HUDEP-2 (cell line): ENCODE results near the gene XIRP2.

Experiments
- DNase-seq, 76 experiments: peaks; one replicate each; lab custom pipeline; 2025; ENCODE audit not compliant: unreplicated experiment in 76 of 76; lab: John Stamatoyannopoulos, UW

The XIRP2 gene

DNA sequence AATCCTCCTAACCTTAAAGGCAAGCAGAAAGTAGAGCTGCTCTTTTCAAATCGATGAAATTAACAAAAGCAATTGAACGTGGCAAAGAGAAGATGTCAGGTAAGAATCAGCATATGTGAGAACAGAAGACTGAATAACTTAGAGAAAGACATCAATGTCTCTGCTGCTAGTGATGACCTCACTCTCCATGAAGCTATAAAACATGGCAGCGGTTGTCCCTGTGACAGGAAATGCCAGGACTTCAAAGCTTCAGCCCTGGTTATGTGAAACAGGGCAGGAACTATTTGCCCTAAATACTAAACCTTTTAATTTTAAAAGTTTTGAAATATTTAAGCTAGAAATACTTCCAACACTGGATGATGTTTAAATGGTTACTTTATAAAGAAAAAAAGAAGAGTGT is 383.7 kb downstream of the XIRP2 start:
- no peak for DNase-seq

DNA sequence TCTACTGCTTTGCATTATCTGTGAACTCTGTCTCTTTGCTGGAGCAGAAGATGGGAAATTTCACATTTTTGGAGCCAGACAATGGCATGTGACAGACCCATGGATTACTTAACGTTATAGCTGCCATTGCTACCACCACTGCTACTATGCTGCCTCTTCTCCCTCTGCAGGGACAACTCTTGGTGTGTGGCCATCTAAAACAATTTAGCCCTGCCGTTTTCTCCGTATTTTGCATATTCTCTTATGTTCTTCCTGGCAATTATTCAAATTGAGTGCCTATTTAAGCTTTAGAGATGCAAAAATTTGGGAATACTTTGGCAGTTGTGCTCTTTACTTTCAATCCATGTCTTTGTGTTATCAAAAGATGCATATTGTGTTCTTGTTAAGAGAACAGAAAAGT is 386.8 kb downstream of the XIRP2 start:
- DNase-seq = no peak

DNA sequence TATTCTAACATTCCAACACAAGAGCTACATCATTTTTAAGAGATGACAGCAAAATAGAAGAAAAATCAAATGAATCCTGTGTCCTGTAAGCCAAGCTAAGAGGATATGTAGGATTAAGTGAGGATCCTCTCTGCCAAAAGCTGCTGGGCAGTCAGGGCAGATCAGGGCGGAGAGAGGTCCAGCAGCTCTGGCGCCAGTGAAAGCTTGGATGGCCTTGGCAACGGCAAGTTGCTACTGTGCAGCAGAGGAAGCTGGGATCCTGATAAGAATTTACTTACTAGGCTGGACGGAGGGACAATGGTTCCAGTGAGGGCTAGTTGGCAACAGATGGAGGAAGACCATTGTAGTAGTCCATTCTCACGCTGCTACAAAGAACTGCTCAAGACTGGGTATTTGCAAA is 391.5 kb downstream of the XIRP2 start:
- DNase-seq = no peak

DNA sequence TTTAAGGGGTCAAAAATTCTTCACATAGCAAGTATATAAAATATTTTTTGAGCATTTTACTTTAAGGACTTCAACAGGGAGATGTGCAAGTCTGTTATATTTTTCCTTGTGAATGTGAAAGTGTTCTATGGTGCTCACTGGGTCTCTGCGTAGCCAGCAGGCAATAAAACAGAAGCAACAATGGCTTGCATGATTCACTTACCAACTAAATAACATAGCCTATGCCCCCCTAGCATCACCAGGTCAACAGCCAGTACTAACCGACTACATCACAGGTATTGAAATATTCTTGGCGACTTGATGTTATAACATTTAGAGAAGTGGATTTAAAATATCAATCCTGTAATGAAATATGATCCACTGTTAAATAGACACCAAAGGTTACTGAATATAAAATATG is 398.9 kb downstream of the XIRP2 start:
- no peak for DNase-seq

DNA sequence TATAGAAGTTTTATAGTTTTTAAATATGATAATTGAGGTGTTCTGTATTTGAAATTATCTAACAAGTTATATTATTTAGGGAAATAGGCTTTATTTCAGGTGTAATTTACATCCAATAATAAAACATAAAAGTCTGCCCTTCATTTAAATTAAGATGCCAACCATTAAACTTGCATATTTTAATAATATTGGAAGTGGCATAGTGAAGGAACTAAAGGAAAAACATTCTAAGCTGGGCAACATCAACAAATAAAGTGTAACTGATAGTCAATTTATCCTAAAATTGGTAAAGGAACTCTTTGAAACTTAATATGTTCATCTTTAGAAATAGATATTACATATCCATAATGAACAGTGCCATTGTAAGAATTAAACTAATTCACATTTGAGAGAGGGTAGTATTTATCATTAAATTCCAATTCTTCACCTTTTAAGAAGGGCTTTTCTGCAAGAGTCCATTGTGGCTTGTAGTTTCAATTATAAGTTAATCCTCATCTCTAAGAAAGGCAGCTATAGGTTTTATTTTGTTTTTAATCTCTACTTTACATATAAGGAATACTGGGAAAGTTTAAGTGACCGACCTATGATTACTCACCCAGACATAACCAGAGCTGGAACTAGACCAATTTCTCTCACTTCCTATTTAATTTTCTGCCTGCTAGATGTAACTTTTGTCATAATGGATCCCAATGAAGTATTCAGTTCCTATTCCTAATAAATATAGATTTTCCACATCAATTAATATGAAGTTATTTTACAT is 401.6 kb downstream of the XIRP2 start:
- DNase-seq = no peak

DNA sequence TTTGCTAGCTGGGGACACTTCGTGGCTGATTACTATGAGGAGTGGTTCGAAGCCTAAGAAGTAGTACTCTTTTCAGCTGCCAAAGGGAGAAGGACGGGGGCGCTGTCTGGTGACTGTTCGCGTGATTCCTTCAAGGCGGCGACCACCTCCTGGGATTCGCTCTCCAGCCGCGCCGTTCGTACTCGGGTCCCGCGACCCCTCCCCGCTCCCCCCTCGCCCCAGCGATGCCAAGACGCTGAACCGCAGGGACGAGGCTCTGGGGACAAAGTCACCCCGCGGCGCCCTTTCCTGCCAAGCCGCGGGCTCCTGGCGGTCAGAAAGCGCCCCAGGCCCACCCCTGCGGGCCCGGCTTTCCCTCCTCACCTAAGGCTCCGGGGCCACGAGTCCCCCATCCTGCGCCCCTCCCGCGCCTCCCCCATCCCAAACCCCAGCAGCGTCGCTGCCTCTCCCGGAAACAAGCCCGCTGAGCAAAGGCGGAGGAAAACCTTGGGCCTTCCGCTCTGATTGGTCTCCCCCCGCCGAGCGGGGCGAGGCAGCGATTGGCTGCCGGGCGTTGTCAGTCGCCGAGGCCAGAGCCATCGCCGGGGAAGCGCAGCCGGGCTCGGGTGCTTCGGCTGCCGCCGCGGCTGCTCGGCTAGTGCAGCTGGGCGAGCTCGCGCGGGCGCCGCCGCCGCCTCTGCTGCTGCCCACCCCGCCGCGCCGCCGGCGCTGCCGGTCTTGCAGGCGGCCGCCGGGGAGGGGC is 404.3 kb downstream of the XIRP2 start, which contains the start of gene B3GALT1:
B3GALT1 (plus strand) TSS at position 572 of the 742 bp plus-strand sequence.
- peak in 52 of 76 experiments; percentile 2 to 71 (median 36) for DNase-seq

DNA sequence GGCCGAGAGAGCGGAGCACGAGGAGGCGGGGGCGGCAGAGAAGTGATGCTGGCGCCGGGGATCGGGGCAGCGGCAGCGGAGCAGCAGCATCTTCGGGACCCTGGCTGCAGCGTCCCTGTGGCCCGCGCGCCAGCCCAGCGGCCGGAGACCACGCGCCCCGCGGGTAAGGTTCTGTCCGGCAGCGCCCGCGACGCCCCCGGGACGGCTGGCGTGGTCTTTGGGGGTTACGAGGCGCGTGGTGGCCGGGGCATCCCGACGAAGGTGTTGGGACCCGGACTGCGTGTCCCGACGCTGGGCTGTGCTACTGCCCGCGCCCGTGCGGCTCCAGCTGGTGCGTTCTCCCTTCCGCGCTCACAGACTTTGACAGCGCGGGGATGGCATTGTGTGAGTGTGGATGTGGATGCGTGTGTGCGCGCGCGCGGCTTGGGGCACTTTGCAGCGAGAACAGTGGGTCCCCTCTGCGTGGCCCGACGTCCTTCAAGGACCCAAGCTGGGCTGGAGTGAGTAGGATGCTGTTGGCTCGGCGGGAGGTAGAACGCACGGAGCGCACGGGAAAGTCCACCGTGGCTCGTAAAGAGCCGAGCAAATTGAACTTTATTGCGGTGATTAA is 405.0 kb downstream of the XIRP2 start:
- DNase-seq = peak in 1 of 76 experiments; percentile 0

DNA sequence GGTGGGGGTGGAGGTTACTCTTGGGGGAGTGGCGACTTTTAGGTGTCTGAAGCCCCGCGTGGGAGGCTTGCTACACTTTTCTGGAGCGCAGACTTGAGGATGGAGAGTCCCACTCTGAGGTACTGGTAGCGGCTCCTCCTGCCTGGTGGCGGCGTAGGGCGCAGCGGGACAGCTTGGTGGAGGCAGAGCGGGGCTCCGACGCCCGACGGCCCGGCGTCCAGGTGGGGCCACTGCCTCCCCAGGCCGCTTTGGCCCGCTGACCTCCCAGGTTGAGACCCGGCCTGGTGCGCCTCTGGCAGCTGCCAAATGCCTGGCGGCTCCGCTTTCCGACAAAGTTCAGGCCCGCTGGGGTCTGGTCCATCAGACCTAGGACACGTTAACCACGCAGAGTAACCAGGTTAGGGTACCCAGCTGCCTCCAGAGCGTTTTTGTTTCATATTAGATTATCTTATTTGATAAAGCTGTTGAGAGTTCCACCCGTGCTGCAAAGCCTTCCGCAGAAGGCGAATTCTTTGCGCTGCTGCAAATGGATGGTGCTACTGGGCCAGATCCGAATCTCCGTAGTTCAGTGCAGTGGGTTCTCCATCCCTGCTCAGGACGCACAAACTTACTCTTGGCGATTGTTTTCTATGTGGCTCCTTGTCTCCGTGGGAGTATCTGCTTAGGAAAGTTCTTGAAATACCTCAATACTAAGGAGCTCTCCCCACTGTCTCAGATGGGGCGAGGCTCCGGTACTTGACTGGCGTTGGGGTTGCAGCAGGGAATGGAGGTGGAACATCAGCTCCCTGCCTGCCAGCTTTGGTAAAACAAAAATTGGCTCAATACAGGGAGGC is 405.9 kb downstream of the XIRP2 start:
- DNase-seq = no peak

DNA sequence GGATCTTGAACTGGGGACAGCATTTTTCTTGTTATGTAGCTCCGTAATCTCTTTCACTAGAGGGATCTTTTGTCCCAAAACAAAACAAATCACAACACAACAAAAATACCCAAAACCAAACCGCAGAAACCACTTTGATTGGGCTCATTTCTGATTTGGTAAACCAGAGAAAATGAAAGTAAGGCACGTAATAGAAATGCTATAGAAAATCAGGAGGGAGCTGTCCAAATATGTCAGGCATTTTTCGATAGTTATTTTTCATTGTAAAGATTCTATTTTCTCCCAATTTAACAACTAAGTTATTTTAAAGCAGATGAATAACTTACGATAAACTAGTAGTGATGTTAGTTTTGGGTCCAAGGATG is 406.5 kb downstream of the XIRP2 start:
- no peak for DNase-seq

DNA sequence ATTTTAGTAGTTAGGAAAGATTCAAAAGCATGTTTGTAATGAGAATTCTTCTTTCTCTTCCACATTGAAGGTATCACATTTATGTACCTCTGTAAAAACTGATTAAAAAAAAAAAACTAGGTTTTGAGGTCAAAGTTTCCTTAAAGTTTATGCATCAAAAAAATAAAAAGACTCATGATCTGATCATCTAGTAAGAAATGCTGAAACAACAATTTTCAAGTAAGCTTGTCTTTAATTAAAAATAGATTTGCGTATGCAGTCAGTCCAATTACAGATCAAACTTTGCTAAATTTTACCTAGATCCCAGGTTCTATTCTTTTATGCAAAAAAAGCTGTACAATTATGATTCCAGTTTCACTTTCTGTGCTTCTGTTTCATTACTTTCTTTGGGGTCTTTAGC is 409.0 kb downstream of the XIRP2 start:
- no peak for DNase-seq

DNA sequence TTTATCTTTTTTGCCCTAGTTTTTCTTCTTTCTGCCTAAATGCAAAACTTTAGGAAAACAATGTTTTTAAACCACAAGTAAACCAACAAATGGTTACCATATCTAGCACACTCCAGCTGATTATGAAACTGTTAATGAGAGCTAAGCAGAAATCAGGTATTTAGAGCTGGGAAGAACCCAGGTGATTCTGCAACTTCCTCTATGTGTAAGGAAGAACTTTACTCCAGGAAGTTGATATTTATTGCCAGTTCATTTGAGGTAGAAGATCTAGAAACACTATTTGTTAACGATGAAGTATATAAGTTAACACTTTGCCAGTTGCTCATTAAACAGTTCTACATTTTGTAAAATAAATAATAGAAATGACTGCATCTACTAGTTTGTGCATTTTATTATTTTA is 409.7 kb downstream of the XIRP2 start:
- DNase-seq = no peak
